Chondrocyte (in vitro differentiated cells): ENCODE results near the gene ZNF354C. TPM values are rescaled to one million over a fixed set of nuclear protein-coding genes. Genes with fewer than 3 reads are reported as not detected.

ENCODE experiments used
- DNase-seq: peaks from one replicate; pipeline ENCODE4 v3.0.0; 2021; ENCODE audit warnings: mixed read lengths, low spot score
- H3K27ac Mint-ChIP-seq: one replicate; pipeline ENCODE4 v1.8.0; 2021; ENCODE audit warnings: mild to moderate bottlenecking, moderate library complexity, mixed read lengths; ENCODE audit not compliant: unreplicated experiment
- H3K27me3 Mint-ChIP-seq: 2 replicates; pipeline ENCODE4 v1.8.0; 2021; ENCODE audit warnings: low read depth, mixed read lengths
- H3K36me3 Mint-ChIP-seq: 2 replicates; pipeline ENCODE4 v1.8.0; 2021; ENCODE audit warnings: low read depth, mixed read lengths
- H3K4me1 Mint-ChIP-seq: 2 replicates; pipeline ENCODE4 v1.8.0; 2021; ENCODE audit warnings: low read depth, mild to moderate bottlenecking, mixed read lengths
- H3K4me3 Mint-ChIP-seq: one replicate; pipeline ENCODE4 v1.8.0; 2021; ENCODE audit warnings: mild to moderate bottlenecking, moderate library complexity, mixed read lengths; ENCODE audit not compliant: unreplicated experiment
- H3K9me3 Mint-ChIP-seq: 2 replicates; pipeline ENCODE4 v1.8.0; 2021; ENCODE audit warnings: low read depth, mixed read lengths
- CTCF ChIP-seq: fragments of 200-600 bp; sonication (generic); IDR thresholded peaks from 2 replicates; pipeline ENCODE4 v1.5.0; 2021; ENCODE audit warnings: antibody characterized with exemption, mild to moderate bottlenecking, moderate library complexity
- total RNA-seq: library from RNA; stranded (reverse); gene quantifications from 3 replicates; pipeline ENCODE4 v1.2.1, GENCODE V29; 2021

ZNF354C gene
- total RNA-seq, 1 donor from 2014 or later: 3.5 TPM

DNA sequence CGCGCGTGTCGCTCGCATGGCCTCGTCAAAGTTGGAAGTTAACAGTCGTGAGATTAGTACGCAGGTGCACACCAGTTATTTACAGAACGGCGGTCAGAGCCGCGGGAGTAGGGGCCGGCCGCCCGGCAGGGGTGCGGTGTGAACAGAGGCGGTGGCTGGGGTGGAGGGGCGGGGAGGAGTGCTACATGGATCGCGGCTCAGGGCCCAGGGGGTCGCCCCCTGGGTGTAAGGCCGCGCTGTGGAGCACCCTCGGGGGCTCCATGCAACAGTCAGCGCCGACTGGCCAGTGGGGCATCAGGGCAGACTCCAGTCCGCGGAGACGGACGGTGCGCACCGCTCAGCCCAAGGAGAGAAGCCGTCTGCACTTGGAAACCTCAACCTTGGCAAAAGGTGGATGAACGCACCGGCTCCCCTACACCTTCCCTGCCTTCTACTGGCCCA lies 60.3 kb downstream of the ZNF354C start:
- no peaks in the 10 kb centered on the region for H3K4me1 Mint-ChIP-seq
- H3K9me3 Mint-ChIP-seq: peaks cover 7% of the 10 kb centered on the region
- no peak overlapping the region for H3K4me3 Mint-ChIP-seq
- H3K36me3 Mint-ChIP-seq: peaks cover 7% of the 10 kb centered on the region
- no peak for TF ChIP-seq CTCF
- H3K27ac Mint-ChIP-seq: no peak overlapping the region
- DNase-seq: peak; percentile 72
- H3K27me3 Mint-ChIP-seq: no peaks in the 10 kb centered on the region

GRCh38 chr5:179120951-179121666 lies 60.9 kb downstream of the ZNF354C start:
- no peak overlapping the region for H3K4me3 Mint-ChIP-seq
- peaks cover 7% of the 10 kb centered on the region for H3K9me3 Mint-ChIP-seq
- H3K27ac Mint-ChIP-seq: no peak overlapping the region
- H3K4me1 Mint-ChIP-seq: no peaks in the 10 kb centered on the region
- H3K27me3 Mint-ChIP-seq: no peaks in the 10 kb centered on the region
- TF ChIP-seq CTCF: no peak
- H3K36me3 Mint-ChIP-seq: peaks cover 7% of the 10 kb centered on the region
- peak; percentile 90 for DNase-seq

- Mint-ChIP-seq H3K27me3 (no peaks in the 10 kb centered on the region), H3K4me1 (no peaks in the 10 kb centered on the region), H3K27ac (no peak overlapping the region), H3K36me3 (peaks cover 4% of the 10 kb centered on the region), H3K4me3 (no peak overlapping the region), H3K9me3 (peaks cover 4% of the 10 kb centered on the region)
- DNase-seq: peak; percentile 84
- TF ChIP-seq CTCF: no peak
Measured at GRCh38 chr5:179121667-179122111, 61.5 kb downstream of the ZNF354C start.

DNA sequence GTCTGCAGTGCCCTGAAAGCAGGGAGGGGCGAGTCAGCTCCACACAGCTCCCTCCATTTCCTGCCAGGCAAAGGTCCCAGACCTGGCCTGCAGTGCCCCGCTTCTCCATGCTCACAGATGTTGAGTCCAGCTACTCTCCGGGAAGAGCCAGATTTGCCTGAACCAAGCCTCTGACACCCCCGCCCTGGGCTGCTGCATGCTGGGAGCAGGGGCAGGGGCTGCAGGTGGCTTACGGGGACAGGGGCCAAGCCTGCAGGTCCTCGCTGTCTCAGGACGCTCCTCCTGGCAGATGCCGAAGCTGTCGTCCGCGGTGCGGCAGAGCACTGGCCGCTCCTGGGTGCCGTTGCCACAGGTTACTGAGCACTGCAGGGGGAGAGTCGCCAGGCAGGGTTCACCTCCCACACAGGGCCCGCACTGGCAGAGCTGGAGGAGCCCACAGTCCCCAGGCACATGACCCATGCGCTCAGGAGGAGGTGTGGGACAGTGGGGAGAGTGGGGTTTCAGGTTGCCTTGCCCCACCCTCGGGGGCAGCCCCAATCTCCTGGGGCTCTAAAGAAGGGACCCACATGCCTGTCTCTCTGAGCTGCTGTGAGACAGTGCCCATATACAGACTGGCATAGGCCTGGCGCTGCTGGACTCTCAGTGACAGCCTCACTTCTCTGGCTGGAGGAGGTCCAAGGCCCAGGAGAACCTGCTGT lies 62.4 kb downstream of the ZNF354C start:
- H3K27ac Mint-ChIP-seq: no peak overlapping the region
- no peak overlapping the region for H3K4me3 Mint-ChIP-seq
- H3K27me3 Mint-ChIP-seq: no peaks in the 10 kb centered on the region
- peak; percentile 84 for DNase-seq
- no peak for TF ChIP-seq CTCF
- H3K36me3 Mint-ChIP-seq: peaks cover 3% of the 10 kb centered on the region
- no peaks in the 10 kb centered on the region for H3K4me1 Mint-ChIP-seq
- H3K9me3 Mint-ChIP-seq: peaks cover 4% of the 10 kb centered on the region

DNA sequence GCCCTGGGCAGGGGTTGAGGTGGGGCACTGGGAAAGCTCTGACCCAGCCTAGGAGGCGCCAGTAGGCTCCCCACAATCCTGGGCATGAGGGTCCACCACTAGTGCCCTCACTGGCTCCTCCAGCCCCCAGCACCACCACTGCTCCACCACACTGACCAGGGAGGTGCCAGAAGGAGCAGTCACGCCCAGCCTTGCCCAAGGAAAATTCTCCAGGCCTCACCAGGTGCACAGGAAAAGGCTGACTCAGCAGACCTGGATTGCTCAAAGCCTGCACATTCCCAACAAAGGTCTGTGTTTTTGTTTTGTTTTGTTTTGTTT lies 62.9 kb downstream of the ZNF354C start:
- DNase-seq: peak; percentile 75
- no peak overlapping the region for H3K4me3 Mint-ChIP-seq
- H3K4me1 Mint-ChIP-seq: no peaks in the 10 kb centered on the region
- H3K9me3 Mint-ChIP-seq: peaks cover 4% of the 10 kb centered on the region
- no peak overlapping the region for H3K27ac Mint-ChIP-seq
- no peaks in the 10 kb centered on the region for H3K27me3 Mint-ChIP-seq
- TF ChIP-seq CTCF: no peak
- peaks cover 6% of the 10 kb centered on the region for H3K36me3 Mint-ChIP-seq
